Measurements from ENCODE around the gene HOXD10. TPM values are rescaled to one million over a fixed set of nuclear protein-coding genes. Genes with fewer than 3 reads are reported as not detected.

Gene HOXD10
- total RNA-seq, 1 donor from 2014 or later, result not detected

- H3K4me3 ChIP-seq, result peak overlapping the region in 1 of 2 donors; percentile 3
- DNase-seq (ENCODE audit: low spot score in 2 of 2), result peak in 1 of 2 donors; percentile 46
Observed at GRCh38 chr2:176104316-176105077, 12.1 kb upstream of the HOXD10 start.

DNA sequence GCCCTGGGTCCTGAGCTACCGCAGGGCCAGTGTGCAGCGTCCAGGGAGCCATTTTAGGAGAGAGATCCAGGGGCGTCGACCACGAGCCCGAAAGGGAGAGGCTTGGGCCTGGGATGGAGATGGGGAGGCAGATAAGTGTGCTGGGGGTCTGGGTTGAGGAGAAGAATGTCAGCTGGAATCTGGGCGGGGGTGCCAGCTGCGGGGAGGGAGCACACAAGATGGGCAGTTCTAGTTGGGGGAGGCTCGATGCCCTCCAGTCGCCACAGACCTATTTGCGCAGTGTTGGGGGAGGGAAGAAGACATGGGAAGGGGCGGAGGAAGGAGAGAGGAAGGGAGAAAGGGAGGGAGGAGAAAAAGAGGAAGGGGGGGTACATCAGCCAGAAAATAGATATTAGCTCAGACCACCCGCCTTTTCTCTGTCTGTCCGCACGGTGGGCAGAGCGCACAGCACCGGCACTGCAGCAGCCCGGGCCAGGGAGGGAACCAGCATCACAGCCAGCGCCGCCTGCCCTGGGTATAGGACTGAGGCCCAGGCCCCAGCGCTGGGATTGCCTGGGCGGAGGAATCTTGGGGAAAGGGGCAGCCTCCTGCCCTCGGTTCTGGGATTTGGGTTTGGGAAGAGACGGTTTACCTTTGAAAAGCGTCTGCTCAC lies 11.4 kb upstream of the HOXD10 start:
- Histone ChIP-seq H3K4me3 (peak overlapping the region in 1 of 2 donors; percentile 3), H3K9me3 (no peaks in the 10 kb centered on the region), H3K4me1 (peaks cover 0 to 20% of the 10 kb centered on the region in 2 donors), H3K27me3 (peaks cover 58% of the 10 kb centered on the region), H3K27ac (no peak overlapping the region), H3K36me3 (no peaks in the 10 kb centered on the region)
- DNase-seq (ENCODE audit: low spot score in 2 of 2), result peak in 1 of 2 donors; percentile 55
- intact Hi-C loops (cut with DNase I), result loop anchor here (10.0 kb wide), 1 partner anchor 920 kb away; the partner anchor contains the start of gene ATP5MC3
- TF ChIP-seq CTCF (IDR thresholded peaks at IDR 0.05), result no peak

More at GRCh38 chr2:176104316-176105077, 12.1 kb upstream of the HOXD10 start:
- Histone ChIP-seq H3K4me1 (peaks cover 0 to 20% of the 10 kb centered on the region in 2 donors), H3K36me3 (no peaks in the 10 kb centered on the region), H3K9me3 (no peaks in the 10 kb centered on the region), H3K27ac (no peak overlapping the region), H3K27me3 (peaks cover 58% of the 10 kb centered on the region)
- no peak for TF ChIP-seq CTCF (IDR thresholded peaks at IDR 0.05)
- intact Hi-C loops (cut with DNase I), result loop anchor here (10.0 kb wide), 1 partner anchor 920 kb away; the partner anchor contains the start of gene ATP5MC3

GRCh38 chr2:176105730-176106580 lies 10.6 kb upstream of the HOXD10 start:
- Histone ChIP-seq H3K27ac (no peak overlapping the region), H3K27me3 (peaks cover 59% of the 10 kb centered on the region), H3K36me3 (no peaks in the 10 kb centered on the region), H3K9me3 (no peaks in the 10 kb centered on the region), H3K4me1 (peaks cover 0 to 20% of the 10 kb centered on the region in 2 donors), H3K4me3 (no peak overlapping the region)
- intact Hi-C loops (cut with DNase I), result loop anchor here (10.0 kb wide), 1 partner anchor 921 kb away; the partner anchor contains the start of gene ATP5MC3
- TF ChIP-seq CTCF (IDR thresholded peaks at IDR 0.05), result no peak
- DNase-seq (ENCODE audit: low spot score in 2 of 2), result peak in 1 of 2 donors; percentile 52

- H3K4me3 ChIP-seq, result peak within 1 kb of the TSS; percentile 34 to 52
- H3K36me3 ChIP-seq, result no peaks in the 10 kb centered on the region
- no peaks in the 10 kb centered on the region for H3K9me3 ChIP-seq
- no peak within 1 kb of the TSS for H3K27ac ChIP-seq
- peaks cover 0 to 20% of the 10 kb centered on the region in 2 donors for H3K4me1 ChIP-seq
- H3K27me3 ChIP-seq, result peaks cover 60% of the 10 kb centered on the region
- DNase-seq (ENCODE audit: low spot score in 2 of 2), result peak in 1 of 2 donors; percentile 63
- TF ChIP-seq CTCF (IDR thresholded peaks at IDR 0.05), result no peak
- intact Hi-C loops (cut with DNase I), result loop anchor here (10.0 kb wide), 1 partner anchor 922 kb away; the partner anchor contains the start of gene ATP5MC3
Observed at GRCh38 chr2:176106581-176107539, 9.7 kb upstream of the HOXD10 start, which contains the start of gene HOXD11. Gene HOXD11, plus strand, starts transcription at chr2:176107280. Its CDS starts 76 bp downstream, at chr2:176107356.

Measured in ascending aorta (tissue), 2 donors.